NT2/D1 (cell line): Measurements from ENCODE around the gene MED23.

Experiments used
- DNase-seq: peaks from one replicate; pipeline ENCODE4 v3.0.0-alpha.2; 2011; ENCODE audit warnings: low read depth, low spot score
- H3K27me3 ChIP-seq: 2 replicates; pipeline ENCODE4 v1.6.0; 2011; ENCODE audit warnings: mild to moderate bottlenecking; ENCODE audit not compliant: insufficient read length, insufficient read depth
- H3K36me3 ChIP-seq: 2 replicates; pipeline ENCODE4 v1.6.1; 2011; ENCODE audit warnings: mild to moderate bottlenecking, low read length, mixed read lengths; ENCODE audit not compliant: insufficient read depth, insufficient read length
- H3K4me1 ChIP-seq: 2 replicates; pipeline ENCODE4 v1.5.1; 2011; ENCODE audit not compliant: insufficient read depth, insufficient read length
- H3K4me3 ChIP-seq: 2 replicates; pipeline ENCODE4 v1.5.1; 2011; ENCODE audit warnings: low read depth; ENCODE audit not compliant: insufficient read length
- H3K9ac ChIP-seq: 2 replicates; pipeline ENCODE4 v1.6.0; 2011; ENCODE audit warnings: low read depth; ENCODE audit not compliant: insufficient read length
- H3K9me3 ChIP-seq: 2 replicates; pipeline ENCODE4 v1.5.1; 2011; ENCODE audit warnings: mild to moderate bottlenecking, low read length; ENCODE audit not compliant: insufficient read depth
- SUZ12 ChIP-seq: IDR thresholded peaks from 2 replicates; pipeline ENCODE4 v1.6.1; 2011; ENCODE audit not compliant: insufficient read length, insufficient read depth; ENCODE audit errors: extremely low read depth
- YY1 ChIP-seq: IDR thresholded peaks from 2 replicates; pipeline ENCODE4 v1.6.1; 2011; ENCODE audit not compliant: insufficient read length, insufficient read depth
- ZNF274 ChIP-seq: IDR thresholded peaks from 2 replicates; pipeline ENCODE4 v1.6.1; 2011; ENCODE audit warnings: mild to moderate bottlenecking, low read depth, low read length

MED23 gene

GRCh38 chr6:131640576-131640975 lies 12.5 kb upstream of the MED23 start:
- Histone ChIP-seq H3K4me3 (no peak overlapping the region), H3K4me1 (no peaks in the 10 kb centered on the region), H3K36me3 (no peaks in the 10 kb centered on the region), H3K27me3 (no peaks in the 10 kb centered on the region), H3K9ac (no peak overlapping the region), H3K9me3 (no peaks in the 10 kb centered on the region)
- no peak for DNase-seq
- TF ChIP-seq SUZ12 = no peak
- no peak for TF ChIP-seq ZNF274
- TF ChIP-seq YY1 = no peak

GRCh38 chr6:131640100-131640499 lies 12.1 kb upstream of the MED23 start:
- no peaks in the 10 kb centered on the region for H3K27me3 ChIP-seq
- no peaks in the 10 kb centered on the region for H3K36me3 ChIP-seq
- H3K4me3 ChIP-seq = no peak overlapping the region
- no peak for DNase-seq
- no peaks in the 10 kb centered on the region for H3K9me3 ChIP-seq
- H3K9ac ChIP-seq = no peak overlapping the region
- no peaks in the 10 kb centered on the region for H3K4me1 ChIP-seq
- TF ChIP-seq YY1 = no peak
- TF ChIP-seq ZNF274 = no peak
- no peak for TF ChIP-seq SUZ12

DNA sequence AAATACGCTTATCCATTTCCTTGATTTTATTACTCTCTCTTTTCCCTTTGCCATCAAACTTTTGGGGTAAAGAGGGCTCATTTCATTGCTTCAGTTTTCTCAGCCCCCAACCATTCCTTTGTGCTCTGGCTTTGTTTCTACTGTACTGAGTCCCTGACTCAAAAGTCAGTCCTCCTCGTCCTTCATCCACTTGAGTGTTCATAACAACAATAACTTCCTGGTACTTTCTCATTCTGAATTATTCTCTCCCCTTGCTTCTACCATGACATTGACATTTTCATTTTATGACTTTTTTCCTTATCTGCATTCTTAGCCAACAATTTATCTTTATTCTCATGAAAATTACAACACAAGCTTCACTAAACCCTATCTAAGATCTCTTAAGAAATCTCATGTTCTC lies 10.0 kb upstream of the MED23 start:
- Histone ChIP-seq H3K9me3 (no peaks in the 10 kb centered on the region), H3K4me1 (no peaks in the 10 kb centered on the region), H3K9ac (no peak overlapping the region), H3K4me3 (no peak overlapping the region), H3K27me3 (no peaks in the 10 kb centered on the region), H3K36me3 (no peaks in the 10 kb centered on the region)
- DNase-seq = no peak
- TF ChIP-seq SUZ12 (no peak), ZNF274 (no peak), YY1 (no peak)

DNA sequence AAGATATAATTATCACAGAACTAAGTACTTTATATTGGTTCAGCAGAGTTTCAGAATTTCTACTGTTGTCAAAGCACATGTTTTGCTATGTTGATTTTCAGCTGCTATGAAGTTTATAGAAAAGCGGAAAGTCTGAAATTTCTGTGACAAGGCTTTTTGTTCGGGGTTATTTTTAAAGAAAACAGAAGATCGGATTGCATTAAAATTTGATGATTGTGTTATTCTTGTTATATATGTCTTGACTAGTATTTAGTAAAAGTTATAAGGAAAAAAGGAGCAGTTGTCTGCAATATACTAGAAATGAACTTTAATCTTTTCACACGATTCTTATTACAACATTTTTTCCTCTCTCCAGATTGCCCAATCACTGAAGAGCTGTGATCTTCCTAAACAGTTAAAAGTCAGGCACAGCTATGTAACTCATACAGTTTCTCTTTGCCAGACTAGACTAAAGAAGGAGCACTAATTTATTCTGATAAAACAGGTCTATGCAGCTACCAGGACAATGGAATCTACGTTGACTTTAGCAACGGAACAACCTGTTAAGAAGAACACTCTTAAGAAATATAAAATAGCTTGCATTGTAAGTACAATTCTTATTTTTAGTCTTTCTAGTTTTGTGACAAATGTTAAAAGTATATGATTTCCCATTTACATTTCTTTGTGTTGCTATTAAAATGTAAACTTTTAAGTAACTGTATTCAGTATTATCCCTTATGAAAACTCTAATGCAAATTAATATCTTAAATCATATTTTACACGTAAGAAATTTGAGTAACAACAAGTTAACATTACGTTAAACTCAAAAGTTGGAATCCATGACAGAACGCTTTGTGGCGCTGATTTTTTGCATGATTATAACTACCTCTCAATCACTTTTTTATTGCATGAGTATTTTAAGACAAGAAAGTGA lies 9.1 kb upstream of the MED23 start, which contains the start of gene ENPP3:
Gene ENPP3, plus strand, starts transcription at position 423 of the 913 bp plus-strand sequence. Its CDS starts 83 bp downstream, at position 506.
- H3K9ac ChIP-seq = no peak within 1 kb of the TSS
- no peaks in the 10 kb centered on the region for H3K27me3 ChIP-seq
- no peaks in the 10 kb centered on the region for H3K9me3 ChIP-seq
- no peak for DNase-seq
- no peaks in the 10 kb centered on the region for H3K4me1 ChIP-seq
- H3K4me3 ChIP-seq = no peak within 1 kb of the TSS
- no peaks in the 10 kb centered on the region for H3K36me3 ChIP-seq
- no peak for TF ChIP-seq SUZ12
- no peak for TF ChIP-seq ZNF274
- TF ChIP-seq YY1 = no peak

- no peak overlapping the region for H3K4me3 ChIP-seq
- H3K27me3 ChIP-seq = no peaks in the 10 kb centered on the region
- TF ChIP-seq SUZ12 = no peak
- TF ChIP-seq YY1 = no peak
- no peak for TF ChIP-seq ZNF274
- DNase-seq = no peak
- no peaks in the 10 kb centered on the region for H3K9me3 ChIP-seq
- no peaks in the 10 kb centered on the region for H3K4me1 ChIP-seq
- H3K36me3 ChIP-seq = no peaks in the 10 kb centered on the region
- H3K9ac ChIP-seq = no peak overlapping the region
Measured at GRCh38 chr6:131635384-131636340, 7.6 kb upstream of the MED23 start.

GRCh38 chr6:131631625-131632289 lies 3.7 kb upstream of the MED23 start:
- no peak for DNase-seq
- H3K4me3 ChIP-seq = no peak overlapping the region
- H3K4me1 ChIP-seq = no peaks in the 10 kb centered on the region
- no peaks in the 10 kb centered on the region for H3K27me3 ChIP-seq
- H3K9ac ChIP-seq = no peak overlapping the region
- TF ChIP-seq YY1 (no peak), ZNF274 (no peak), SUZ12 (no peak)
- no peaks in the 10 kb centered on the region for H3K9me3 ChIP-seq
- peaks cover 1% of the 10 kb centered on the region for H3K36me3 ChIP-seq

DNA sequence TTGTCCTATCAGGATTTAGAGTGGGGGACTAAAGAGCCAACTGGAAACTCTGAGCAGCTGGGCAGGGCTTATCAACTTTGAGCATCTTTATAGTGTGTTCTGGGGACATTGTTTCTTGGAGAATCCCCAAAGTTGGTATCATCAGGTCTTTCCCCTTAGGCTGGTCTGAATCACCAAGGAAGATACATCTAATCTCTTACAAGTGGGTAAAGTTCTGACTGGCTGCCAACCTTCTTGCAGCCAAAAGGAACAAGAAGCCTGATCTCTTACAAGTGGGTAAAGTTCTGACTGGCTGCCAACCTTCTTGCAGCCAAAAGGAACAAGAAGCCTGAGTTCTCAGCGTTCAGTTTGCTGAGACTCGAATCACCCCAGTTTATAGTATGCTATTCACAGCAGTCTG lies 1.6 kb upstream of the MED23 start:
- no peak for DNase-seq
- Histone ChIP-seq H3K27me3 (no peaks in the 10 kb centered on the region), H3K9ac (no peak overlapping the region), H3K36me3 (peaks cover 16% of the 10 kb centered on the region), H3K4me3 (no peak overlapping the region), H3K9me3 (no peaks in the 10 kb centered on the region), H3K4me1 (no peaks in the 10 kb centered on the region)
- TF ChIP-seq YY1 (no peak), SUZ12 (no peak), ZNF274 (no peak)
